ENCODE measurements around the gene FHOD3. TPM values are rescaled to one million over a fixed set of nuclear protein-coding genes. Genes with fewer than 3 reads are reported as not detected.

The FHOD3 gene
- total and polyA plus RNA-seq, 2 donors, result 0.90 to 4.1 TPM

DNA sequence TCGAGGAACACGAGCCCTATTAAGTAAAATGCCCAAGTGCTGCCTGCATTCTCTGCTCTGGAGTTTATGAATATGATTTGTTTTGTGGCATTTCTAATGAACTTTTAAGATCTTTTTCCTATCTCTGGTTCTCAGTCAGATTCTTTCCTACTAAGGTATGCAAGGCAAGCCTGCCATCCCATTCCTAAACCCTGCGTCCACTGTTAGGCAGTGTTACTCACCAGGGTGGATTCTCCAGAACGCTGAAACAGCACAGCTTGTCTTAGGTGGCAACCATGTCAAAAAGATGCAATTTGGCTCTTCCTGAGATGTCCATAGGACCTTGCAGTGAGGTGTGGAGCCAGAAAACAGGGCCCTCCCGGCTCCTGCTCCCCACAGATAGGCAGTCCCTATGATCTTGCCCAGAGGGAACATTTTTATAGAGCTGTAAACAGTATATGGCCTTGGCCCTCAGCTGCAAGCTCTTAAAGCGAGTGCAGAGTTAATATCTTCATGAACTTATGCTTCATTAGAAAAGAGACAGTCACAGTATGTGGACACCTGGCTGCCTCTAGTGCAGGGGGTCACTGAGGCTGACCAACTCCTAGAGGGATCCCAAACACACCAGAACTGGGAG, 446.9 kb downstream of the FHOD3 start:
- WGBS, result 89% methylated on average over 6 of the region's 6 CpGs
- Histone ChIP-seq H3K9me3 (ENCODE audit: control insufficient read depth in 2 of 2, insufficient read depth in 1 of 2, low read length in 1 of 2) (no peaks in the 10 kb centered on the region), H3K4me3 (ENCODE audit: low read length in 2 of 2) (no peak overlapping the region), H3K36me3 (ENCODE audit: control insufficient read depth in 2 of 2, insufficient read depth in 2 of 2, low read length in 1 of 2) (no peaks in the 10 kb centered on the region), H3K27me3 (ENCODE audit: control insufficient read depth in 2 of 2, insufficient read depth in 1 of 2, low read length in 1 of 2) (no peaks in the 10 kb centered on the region), H3K4me1 (ENCODE audit: control insufficient read depth in 2 of 2, insufficient read depth in 2 of 2, low read length in 2 of 2) (no peaks in the 10 kb centered on the region), H3K27ac (ENCODE audit: low read depth in 1 of 2, low read length in 1 of 2) (no peak overlapping the region)
- DNase-seq (ENCODE audit: low read depth in 6 of 9, low spot score in 9 of 9), result no peak

DNA sequence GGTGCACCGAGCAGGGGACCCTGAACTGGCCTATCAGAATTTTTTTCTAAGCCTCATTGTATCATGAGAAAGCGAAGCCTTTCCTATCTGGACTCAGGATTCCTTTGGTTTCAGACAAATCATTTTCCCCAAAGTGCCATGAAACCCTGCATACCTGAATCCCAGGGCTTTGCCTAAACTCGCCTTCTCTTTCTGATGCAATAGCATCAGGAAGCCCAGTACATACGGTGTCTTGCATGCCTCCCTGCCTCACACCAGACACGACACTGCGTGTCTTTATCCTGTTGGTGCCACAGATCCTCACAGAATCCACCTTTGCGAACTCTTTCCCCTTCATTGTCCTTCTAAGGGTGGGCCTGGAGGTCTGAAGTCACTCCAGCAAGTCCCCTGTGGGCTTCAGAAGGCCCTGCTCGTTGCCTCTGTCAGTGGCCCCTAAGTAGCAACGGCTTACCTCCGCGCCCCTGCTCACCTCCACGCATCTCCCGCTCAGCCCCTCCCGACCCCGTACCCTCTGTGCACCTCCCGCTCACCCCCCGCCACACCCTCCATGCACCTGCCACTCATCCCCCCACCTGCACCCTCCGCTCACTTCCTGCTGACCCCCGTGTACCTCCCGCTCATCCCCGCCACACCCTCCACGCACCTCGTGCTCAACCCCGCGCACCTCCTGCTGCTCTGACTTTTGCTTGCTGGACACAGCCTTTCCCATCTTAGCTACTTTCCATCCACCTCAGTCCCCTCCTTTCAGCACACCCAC, 447.9 kb downstream of the FHOD3 start:
- Histone ChIP-seq H3K36me3 (ENCODE audit: control insufficient read depth in 2 of 2, insufficient read depth in 2 of 2, low read length in 1 of 2) (no peaks in the 10 kb centered on the region), H3K4me3 (ENCODE audit: low read length in 2 of 2) (no peak overlapping the region), H3K27ac (ENCODE audit: low read depth in 1 of 2, low read length in 1 of 2) (no peak overlapping the region), H3K4me1 (ENCODE audit: control insufficient read depth in 2 of 2, insufficient read depth in 2 of 2, low read length in 2 of 2) (no peaks in the 10 kb centered on the region), H3K9me3 (ENCODE audit: control insufficient read depth in 2 of 2, insufficient read depth in 1 of 2, low read length in 1 of 2) (no peaks in the 10 kb centered on the region), H3K27me3 (ENCODE audit: control insufficient read depth in 2 of 2, insufficient read depth in 1 of 2, low read length in 1 of 2) (no peaks in the 10 kb centered on the region)
- DNase-seq (ENCODE audit: low read depth in 6 of 9, low spot score in 9 of 9), result no peak
- 91% methylated on average over 25 of the region's 25 CpGs for WGBS

DNA sequence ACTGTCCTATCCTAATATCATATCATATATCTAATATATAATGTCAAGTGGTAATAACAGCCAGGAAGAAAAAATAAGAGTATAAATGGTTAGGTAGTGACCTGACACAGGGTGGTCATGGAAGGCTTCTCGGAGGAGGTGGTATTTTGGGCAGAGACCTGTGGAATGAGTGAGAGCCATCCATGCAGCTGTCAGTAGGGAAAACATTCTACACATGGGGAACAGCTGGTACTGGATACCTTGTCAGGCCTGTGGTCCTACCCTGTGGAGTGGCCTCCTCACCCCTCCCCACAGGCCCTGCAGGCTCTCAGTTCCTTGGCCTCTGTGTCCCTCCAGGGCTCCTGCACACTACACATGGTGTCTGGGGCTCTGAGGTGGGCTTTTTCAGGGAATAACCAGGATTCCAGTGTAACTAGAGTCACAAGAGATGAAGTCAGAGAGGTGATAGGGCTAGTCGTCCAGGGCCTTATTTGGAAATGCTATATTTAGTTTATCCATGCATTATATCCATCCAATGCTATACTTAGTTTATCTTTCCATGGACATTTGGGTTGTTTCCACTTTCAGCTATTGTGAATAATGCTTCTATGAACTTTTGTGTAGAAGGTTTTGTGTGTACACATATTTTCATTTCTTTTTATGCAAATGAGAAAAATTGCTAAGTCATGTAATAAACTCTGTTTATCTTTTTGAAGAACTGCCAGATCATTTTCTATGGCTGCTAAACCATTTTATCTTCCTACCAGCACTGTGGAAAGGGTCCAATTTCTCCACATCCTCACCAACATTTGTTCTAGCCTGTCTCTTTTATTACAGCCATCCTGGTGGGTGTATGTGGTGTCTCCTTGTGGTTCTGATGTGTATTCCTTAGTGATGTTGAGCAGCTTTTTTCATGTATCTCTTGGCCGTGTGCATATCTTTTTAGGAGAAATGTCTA, 455.7 kb downstream of the FHOD3 start:
- Histone ChIP-seq H3K4me3 (ENCODE audit: low read length in 2 of 2) (no peak overlapping the region), H3K27me3 (ENCODE audit: control insufficient read depth in 2 of 2, insufficient read depth in 1 of 2, low read length in 1 of 2) (no peaks in the 10 kb centered on the region), H3K4me1 (ENCODE audit: control insufficient read depth in 2 of 2, insufficient read depth in 2 of 2, low read length in 2 of 2) (no peaks in the 10 kb centered on the region), H3K36me3 (ENCODE audit: control insufficient read depth in 2 of 2, insufficient read depth in 2 of 2, low read length in 1 of 2) (no peaks in the 10 kb centered on the region), H3K27ac (ENCODE audit: low read depth in 1 of 2, low read length in 1 of 2) (no peak overlapping the region), H3K9me3 (ENCODE audit: control insufficient read depth in 2 of 2, insufficient read depth in 1 of 2, low read length in 1 of 2) (no peaks in the 10 kb centered on the region)
- DNase-seq (ENCODE audit: low read depth in 6 of 9, low spot score in 9 of 9), result no peak
- WGBS, result 92% methylated on average over 3 of the region's 3 CpGs

DNA sequence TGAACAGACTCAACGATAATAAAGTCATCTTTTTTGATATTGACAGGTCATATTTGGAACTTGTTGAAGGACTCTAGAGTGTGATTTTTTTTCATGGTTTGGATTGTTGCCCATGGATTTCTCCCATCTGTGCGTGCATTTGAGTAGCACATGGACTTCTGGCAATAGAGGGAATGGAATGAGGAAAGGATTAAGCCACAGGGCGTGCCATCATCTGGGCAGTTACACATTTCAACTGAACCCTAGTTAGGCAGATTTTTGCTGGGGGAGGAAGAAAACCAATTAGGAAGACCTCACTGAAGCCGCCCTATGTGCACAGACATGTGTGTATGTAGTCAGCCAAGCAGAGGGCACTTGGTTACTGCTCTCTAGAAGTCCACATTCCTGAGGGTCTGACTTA, 458.7 kb downstream of the FHOD3 start:
- Histone ChIP-seq H3K36me3 (ENCODE audit: control insufficient read depth in 2 of 2, insufficient read depth in 2 of 2, low read length in 1 of 2) (no peaks in the 10 kb centered on the region), H3K4me1 (ENCODE audit: control insufficient read depth in 2 of 2, insufficient read depth in 2 of 2, low read length in 2 of 2) (no peaks in the 10 kb centered on the region), H3K27ac (ENCODE audit: low read depth in 1 of 2, low read length in 1 of 2) (no peak overlapping the region), H3K4me3 (ENCODE audit: low read length in 2 of 2) (no peak overlapping the region), H3K27me3 (ENCODE audit: control insufficient read depth in 2 of 2, insufficient read depth in 1 of 2, low read length in 1 of 2) (no peaks in the 10 kb centered on the region), H3K9me3 (ENCODE audit: control insufficient read depth in 2 of 2, insufficient read depth in 1 of 2, low read length in 1 of 2) (no peaks in the 10 kb centered on the region)
- no peak for DNase-seq (ENCODE audit: low read depth in 6 of 9, low spot score in 9 of 9)
- 94% methylated on average over 4 of the region's 4 CpGs for WGBS

DNA sequence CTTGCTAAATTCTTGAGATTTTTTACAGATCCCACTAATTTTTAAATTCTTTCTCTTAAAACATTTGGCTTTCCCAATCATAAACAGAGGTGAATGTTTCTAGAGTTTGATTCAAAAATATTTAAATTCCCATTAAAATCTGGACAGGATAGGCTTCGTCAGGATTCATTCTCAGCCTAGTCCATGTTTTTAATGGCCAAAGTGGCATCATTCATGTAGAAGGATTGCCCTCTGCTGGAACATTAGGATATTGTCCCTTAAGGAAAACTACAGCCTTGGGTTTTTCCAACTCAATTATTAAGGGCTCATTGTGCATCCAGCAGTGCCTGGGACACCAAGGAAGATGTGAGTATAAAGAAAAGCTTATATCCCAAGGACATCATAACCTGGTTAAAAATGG, 459.6 kb downstream of the FHOD3 start:
- no peaks in the 10 kb centered on the region for H3K4me1 ChIP-seq (ENCODE audit: control insufficient read depth in 2 of 2, insufficient read depth in 2 of 2, low read length in 2 of 2)
- 34% methylated on average over 1 of the region's 1 CpG for WGBS
- DNase-seq (ENCODE audit: low read depth in 6 of 9, low spot score in 9 of 9), result no peak
- H3K9me3 ChIP-seq (ENCODE audit: control insufficient read depth in 2 of 2, insufficient read depth in 1 of 2, low read length in 1 of 2), result no peaks in the 10 kb centered on the region
- H3K27ac ChIP-seq (ENCODE audit: low read depth in 1 of 2, low read length in 1 of 2), result no peak overlapping the region
- H3K4me3 ChIP-seq (ENCODE audit: low read length in 2 of 2), result no peak overlapping the region
- no peaks in the 10 kb centered on the region for H3K27me3 ChIP-seq (ENCODE audit: control insufficient read depth in 2 of 2, insufficient read depth in 1 of 2, low read length in 1 of 2)
- H3K36me3 ChIP-seq (ENCODE audit: control insufficient read depth in 2 of 2, insufficient read depth in 2 of 2, low read length in 1 of 2), result no peaks in the 10 kb centered on the region

DNA sequence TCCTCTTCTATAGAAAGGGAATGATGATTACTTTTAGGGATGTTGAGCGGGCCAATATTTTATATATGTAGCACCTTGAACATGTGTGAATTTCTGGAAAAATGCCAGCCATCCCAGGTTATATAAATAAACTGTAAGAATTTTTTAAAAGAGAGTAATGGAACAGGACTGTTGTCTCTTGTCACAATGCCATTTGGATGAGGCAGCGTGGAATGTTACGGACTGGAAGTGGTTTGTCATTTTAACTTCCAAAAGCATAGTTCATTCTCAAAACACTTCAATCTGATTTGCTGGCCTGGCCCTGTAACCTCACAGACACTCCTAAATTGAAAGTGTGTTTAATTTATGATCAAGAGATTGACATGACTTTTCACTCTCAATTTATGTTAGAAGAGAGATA, 460.5 kb downstream of the FHOD3 start:
- Histone ChIP-seq H3K27ac (ENCODE audit: low read depth in 1 of 2, low read length in 1 of 2) (no peak overlapping the region), H3K4me1 (ENCODE audit: control insufficient read depth in 2 of 2, insufficient read depth in 2 of 2, low read length in 2 of 2) (no peaks in the 10 kb centered on the region), H3K36me3 (ENCODE audit: control insufficient read depth in 2 of 2, insufficient read depth in 2 of 2, low read length in 1 of 2) (no peaks in the 10 kb centered on the region), H3K4me3 (ENCODE audit: low read length in 2 of 2) (no peak overlapping the region), H3K9me3 (ENCODE audit: control insufficient read depth in 2 of 2, insufficient read depth in 1 of 2, low read length in 1 of 2) (no peaks in the 10 kb centered on the region), H3K27me3 (ENCODE audit: control insufficient read depth in 2 of 2, insufficient read depth in 1 of 2, low read length in 1 of 2) (no peaks in the 10 kb centered on the region)
- 97% methylated on average over 3 of the region's 3 CpGs for WGBS
- DNase-seq (ENCODE audit: low read depth in 6 of 9, low spot score in 9 of 9), result no peak

DNA sequence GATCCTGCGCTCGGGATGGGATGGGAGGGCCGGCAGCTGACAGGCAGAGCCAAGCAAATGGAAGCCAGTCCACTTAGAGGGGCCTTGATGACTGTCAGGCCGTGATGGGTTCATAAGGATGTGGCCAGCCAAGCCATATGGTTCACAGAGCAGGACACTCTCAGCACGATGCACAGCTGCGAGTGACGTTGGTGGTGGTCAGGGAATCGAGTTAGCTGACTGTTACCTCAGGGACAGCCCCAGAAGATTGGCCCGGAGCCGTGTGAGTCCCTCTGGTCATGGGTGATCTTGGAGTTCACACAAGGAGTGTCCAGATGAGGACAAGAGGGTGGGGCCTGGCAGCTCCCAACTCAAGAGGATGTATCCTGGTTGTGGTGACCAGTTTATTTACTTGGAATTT, 461.1 kb downstream of the FHOD3 start:
- WGBS, result 93% methylated on average over 10 of the region's 10 CpGs
- Histone ChIP-seq H3K36me3 (ENCODE audit: control insufficient read depth in 2 of 2, insufficient read depth in 2 of 2, low read length in 1 of 2) (no peaks in the 10 kb centered on the region), H3K27ac (ENCODE audit: low read depth in 1 of 2, low read length in 1 of 2) (no peak overlapping the region), H3K27me3 (ENCODE audit: control insufficient read depth in 2 of 2, insufficient read depth in 1 of 2, low read length in 1 of 2) (no peaks in the 10 kb centered on the region), H3K9me3 (ENCODE audit: control insufficient read depth in 2 of 2, insufficient read depth in 1 of 2, low read length in 1 of 2) (no peaks in the 10 kb centered on the region), H3K4me3 (ENCODE audit: low read length in 2 of 2) (no peak overlapping the region), H3K4me1 (ENCODE audit: control insufficient read depth in 2 of 2, insufficient read depth in 2 of 2, low read length in 2 of 2) (no peaks in the 10 kb centered on the region)
- no peak for DNase-seq (ENCODE audit: low read depth in 6 of 9, low spot score in 9 of 9)

DNA sequence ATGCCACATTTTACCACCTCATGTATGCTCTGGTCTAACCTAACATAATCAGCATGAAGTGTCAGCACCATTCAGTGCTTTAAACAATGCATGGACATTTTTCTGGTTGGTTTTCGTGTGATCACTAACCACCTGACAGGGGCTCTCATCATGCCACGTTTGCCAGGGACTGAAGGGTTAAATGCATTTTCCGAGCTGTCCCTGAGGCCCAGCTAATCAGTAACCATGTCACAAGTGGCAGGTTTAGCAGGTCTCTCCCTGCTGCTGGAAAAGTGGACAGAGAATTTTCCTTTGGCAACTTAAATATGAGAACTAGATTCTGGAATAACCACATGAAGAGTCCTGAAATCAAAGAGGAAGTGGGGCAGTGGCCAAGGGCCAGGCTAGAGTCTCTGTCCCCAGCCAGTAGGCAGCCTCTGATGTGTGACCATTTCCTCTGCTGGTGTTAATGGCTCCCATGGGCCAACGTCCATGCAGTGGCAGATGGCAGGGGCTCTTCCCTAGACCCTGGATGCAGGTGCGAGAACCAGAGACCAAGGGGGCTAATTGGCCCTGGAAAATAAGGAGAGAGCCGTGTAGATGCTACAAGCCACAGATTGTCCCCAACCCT, 461.8 kb downstream of the FHOD3 start:
- 81% methylated on average over 6 of the region's 6 CpGs for WGBS
- Histone ChIP-seq H3K27me3 (ENCODE audit: control insufficient read depth in 2 of 2, insufficient read depth in 1 of 2, low read length in 1 of 2) (no peaks in the 10 kb centered on the region), H3K4me1 (ENCODE audit: control insufficient read depth in 2 of 2, insufficient read depth in 2 of 2, low read length in 2 of 2) (no peaks in the 10 kb centered on the region), H3K36me3 (ENCODE audit: control insufficient read depth in 2 of 2, insufficient read depth in 2 of 2, low read length in 1 of 2) (no peaks in the 10 kb centered on the region), H3K4me3 (ENCODE audit: low read length in 2 of 2) (no peak overlapping the region), H3K27ac (ENCODE audit: low read depth in 1 of 2, low read length in 1 of 2) (no peak overlapping the region), H3K9me3 (ENCODE audit: control insufficient read depth in 2 of 2, insufficient read depth in 1 of 2, low read length in 1 of 2) (no peaks in the 10 kb centered on the region)
- no peak for DNase-seq (ENCODE audit: low read depth in 6 of 9, low spot score in 9 of 9)

DNA sequence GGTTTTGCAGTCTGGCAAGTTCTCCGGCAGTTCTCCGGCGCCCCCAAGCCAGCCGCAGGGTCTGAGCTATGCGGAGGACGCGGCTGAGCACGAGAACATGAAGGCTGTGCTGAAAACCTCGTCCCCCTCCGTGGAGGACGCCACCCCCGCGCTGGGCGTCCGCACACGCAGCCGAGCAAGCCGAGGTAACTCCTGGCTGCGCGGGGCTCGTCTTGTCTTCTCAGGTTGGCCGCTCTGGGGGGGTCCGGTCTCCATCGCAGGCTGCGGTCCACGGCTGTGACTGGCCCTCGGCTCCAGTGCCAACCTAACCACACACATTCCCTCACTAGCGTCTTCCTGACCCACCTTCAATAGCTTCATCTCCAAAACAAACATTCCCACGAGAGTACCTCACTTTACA, 463.1 kb downstream of the FHOD3 start:
- DNase-seq (ENCODE audit: low read depth in 6 of 9, low spot score in 9 of 9), result no peak
- Histone ChIP-seq H3K4me3 (ENCODE audit: low read length in 2 of 2) (no peak overlapping the region), H3K36me3 (ENCODE audit: control insufficient read depth in 2 of 2, insufficient read depth in 2 of 2, low read length in 1 of 2) (no peaks in the 10 kb centered on the region), H3K4me1 (ENCODE audit: control insufficient read depth in 2 of 2, insufficient read depth in 2 of 2, low read length in 2 of 2) (no peaks in the 10 kb centered on the region), H3K9me3 (ENCODE audit: control insufficient read depth in 2 of 2, insufficient read depth in 1 of 2, low read length in 1 of 2) (no peaks in the 10 kb centered on the region), H3K27me3 (ENCODE audit: control insufficient read depth in 2 of 2, insufficient read depth in 1 of 2, low read length in 1 of 2) (no peaks in the 10 kb centered on the region), H3K27ac (ENCODE audit: low read depth in 1 of 2, low read length in 1 of 2) (no peak overlapping the region)
- WGBS, result 97% methylated on average over 29 of the region's 29 CpGs

Data from thymus (tissue), 11 donors.